ENCODE data around the gene HSP90AB1. TPM values are rescaled to one million over a fixed set of nuclear protein-coding genes. Genes with fewer than 3 reads are reported as not detected.

HSP90AB1 gene
- 1,225 TPM for polyA plus RNA-seq (2012; ENCODE audit: insufficient read depth, insufficient read length)

DNA sequence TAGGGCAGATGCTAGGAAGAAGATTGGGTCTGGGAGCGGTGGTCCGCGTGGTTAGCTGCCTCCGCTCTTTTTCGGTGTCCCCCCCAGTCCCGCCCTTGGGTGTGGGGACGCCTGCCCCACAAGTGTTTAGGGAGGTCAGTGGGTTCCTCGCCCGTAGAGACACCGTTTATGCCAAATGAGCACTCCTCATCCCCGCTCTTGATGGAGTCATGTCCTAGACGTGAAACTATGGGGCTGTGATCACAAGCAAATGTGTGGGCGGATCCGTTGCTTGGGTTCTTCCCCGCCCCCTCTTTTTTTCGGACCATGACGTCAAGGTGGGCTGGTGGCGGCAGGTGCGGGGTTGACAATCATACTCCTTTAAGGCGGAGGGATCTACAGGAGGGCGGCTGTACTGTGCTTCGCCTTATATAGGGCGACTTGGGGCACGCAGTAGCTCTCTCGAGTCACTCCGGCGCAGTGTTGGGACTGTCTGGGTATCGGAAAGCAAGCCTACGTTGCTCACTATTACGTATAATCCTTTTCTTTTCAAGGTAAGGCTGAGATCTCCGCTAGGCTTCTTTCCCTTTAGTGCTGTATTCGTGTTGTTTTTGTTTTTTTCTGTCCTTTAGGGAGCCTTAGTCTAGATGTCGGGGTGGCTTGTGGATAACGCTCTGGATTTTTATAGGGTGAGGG is at the start of gene HSP90AB1:
Gene HSP90AB1, plus strand, starts transcription at position 439 of the 675 bp plus-strand sequence. CDS start 1,529 bp downstream, outside the sequence.
- peak within 1 kb of the TSS; percentile 100 for H3K4me3 ChIP-seq (ENCODE audit: low read length)
- DNase-seq (ENCODE audit: low read depth, low spot score): peak; percentile 99

DNA sequence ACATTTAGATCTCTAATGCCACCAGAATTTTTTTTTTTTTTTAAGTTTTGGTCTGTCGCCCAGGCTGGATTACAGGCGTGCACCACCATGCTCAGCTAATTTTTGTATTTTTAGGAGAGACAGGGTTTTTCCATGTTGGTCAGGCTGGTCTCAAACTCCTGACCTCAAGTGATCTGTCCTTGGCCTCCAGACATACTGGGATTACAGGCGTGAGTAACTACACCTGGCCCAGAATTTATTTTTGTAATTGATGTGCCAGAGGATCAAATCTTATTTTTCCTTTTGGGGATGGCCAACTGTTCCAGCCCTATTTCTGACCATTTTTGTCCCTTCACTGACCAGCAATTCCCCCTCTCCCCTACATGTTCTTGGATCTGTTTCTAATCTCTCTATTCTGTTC is 48.2 kb upstream of the HSP90AB1 start:
- H3K4me3 ChIP-seq (ENCODE audit: low read length): no peak overlapping the region
- DNase-seq (ENCODE audit: low read depth, low spot score): no peak

DNA sequence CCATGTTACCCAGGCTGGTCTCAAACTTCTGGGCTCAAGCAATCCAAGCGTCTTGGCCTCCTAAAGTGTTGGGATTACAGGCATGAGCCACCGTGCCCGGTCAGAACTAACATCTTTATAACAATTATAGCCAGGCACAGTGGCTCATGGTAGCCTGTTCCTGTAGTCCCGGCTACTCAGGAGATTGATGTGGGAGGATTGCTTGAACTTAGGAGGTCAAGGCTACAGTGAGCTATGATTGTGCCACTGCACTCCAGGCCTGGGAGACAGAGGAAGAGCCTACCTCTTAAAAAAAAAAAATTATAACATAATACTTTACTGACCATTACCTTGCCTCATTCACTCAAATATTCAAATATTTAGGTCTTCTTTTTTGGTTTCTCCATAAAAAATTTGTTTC is 47.0 kb upstream of the HSP90AB1 start:
- no peak overlapping the region for H3K4me3 ChIP-seq (ENCODE audit: low read length)
- no peak for DNase-seq (ENCODE audit: low read depth, low spot score)

DNA sequence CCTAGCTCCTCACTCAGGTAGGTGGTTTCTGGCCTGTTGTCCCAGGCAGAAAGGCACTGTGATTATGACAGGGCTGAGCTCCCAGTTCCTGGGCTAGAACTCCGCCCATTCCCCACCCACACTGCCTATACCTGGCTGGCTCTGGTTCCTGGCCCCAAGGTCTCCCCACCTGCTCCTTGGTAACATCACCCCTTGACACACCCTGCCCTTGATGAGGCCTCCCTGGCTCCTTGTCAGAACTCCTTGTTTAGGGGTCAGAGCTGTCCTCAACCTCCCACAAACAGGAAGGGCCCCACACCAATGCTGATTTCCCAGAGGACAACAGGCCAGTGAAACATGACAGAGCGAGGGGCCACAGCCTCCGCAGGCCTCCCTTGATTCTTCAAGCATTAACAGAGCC is 45.7 kb upstream of the HSP90AB1 start:
- no peak overlapping the region for H3K4me3 ChIP-seq (ENCODE audit: low read length)
- no peak for DNase-seq (ENCODE audit: low read depth, low spot score)

DNA sequence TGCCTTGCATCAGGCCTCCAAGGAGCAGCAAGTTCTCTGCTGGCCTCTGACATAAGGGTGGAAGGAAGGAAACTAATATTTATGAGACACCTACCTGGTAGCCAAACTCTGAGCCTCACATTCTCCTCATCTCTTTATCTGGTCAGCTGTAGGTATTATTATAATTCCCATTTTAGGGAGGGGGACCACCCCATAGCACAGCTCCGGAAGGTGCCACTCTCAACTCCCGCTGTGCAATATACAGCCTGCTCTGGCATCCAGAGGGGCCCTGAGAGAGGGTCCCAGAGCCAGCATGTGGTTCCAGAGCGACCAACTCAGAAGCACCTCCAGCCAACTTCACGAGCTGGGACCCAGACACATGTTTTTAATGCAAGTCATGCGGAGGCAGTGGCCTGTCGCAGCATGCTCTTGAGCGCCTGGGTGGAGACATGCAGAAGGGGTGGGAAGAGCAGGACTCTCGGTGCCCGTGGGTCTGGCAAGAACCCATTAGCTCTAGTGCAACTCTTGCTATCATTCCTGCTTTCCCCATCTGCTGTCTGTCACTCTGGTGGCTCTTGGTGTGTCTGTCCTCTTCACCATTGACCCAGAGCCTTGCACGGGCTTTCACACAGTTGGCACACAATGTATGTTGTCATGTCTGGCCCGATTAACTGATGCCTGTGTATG is 45.1 kb upstream of the HSP90AB1 start:
- H3K4me3 ChIP-seq (ENCODE audit: low read length): no peak overlapping the region
- DNase-seq (ENCODE audit: low read depth, low spot score): no peak

DNA sequence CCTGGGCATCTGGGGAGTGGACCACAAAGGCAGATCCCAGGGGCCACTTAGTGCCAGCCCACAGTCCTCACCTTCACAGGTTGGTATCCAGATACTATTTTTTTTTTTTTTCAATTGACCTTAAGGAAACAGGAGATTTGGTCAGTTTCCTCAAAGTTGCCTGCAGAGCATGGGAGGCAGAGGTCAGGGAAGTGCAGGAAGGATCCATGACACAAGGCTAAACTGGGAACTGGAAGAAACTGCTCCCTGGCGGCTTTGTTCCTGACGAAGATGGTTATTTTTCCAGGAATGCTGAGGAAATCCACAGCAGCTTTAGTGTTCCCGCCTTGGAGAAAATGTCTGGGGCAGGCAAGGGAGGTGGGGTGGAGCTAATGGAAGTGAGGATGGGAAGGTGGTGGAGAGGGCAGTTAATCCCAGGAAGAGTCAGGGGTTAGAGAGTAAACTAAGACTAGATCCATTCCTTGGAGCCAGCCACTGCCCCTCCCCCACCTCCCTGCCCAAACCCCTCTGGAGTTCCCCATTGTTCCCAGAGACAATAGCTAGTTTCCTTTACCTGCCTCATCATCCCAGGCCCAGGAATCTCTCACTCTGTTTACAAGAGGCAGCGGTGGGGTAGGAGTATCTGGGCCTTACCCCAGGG is 44.4 kb upstream of the HSP90AB1 start:
- DNase-seq (ENCODE audit: low read depth, low spot score): no peak
- no peak overlapping the region for H3K4me3 ChIP-seq (ENCODE audit: low read length)

DNA sequence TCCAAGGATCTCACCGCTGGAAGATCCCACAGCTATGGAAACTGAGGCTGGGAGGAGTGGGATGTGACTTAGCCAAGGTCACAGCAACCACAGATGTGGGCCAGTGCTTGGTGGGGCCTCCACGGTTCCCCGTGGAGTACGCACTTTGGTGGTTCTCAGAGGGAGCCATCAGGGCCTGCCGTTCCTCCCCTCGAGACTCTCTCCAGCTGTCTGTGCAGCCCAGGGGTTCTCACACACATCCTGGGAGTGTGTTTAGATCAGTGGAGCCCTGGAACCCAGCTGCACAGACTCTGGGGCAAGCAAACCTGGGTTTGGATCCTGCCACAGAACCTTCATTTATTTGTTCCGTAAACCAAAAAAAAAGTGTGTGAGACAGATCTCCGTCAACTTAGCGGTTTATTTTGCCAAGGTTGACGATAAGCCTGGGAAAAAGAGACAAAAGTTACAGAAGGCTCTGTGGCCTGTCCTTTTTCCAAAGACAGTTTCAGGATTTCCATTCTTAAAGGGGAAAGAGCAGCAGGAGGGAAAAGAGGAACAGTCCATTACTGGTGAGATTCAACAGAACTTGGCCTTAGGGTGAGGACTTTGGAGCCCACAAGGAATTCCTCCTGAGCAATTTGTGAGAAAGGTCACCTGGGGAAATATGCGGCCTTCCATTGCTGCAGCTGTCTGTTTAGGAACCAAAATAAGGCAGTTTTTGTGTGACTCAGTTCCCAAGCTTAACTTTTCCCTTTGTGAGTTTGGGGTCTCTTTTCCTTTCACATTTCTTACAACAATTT is 43.7 kb upstream of the HSP90AB1 start:
- no peak overlapping the region for H3K4me3 ChIP-seq (ENCODE audit: low read length)
- no peak for DNase-seq (ENCODE audit: low read depth, low spot score)

DNA sequence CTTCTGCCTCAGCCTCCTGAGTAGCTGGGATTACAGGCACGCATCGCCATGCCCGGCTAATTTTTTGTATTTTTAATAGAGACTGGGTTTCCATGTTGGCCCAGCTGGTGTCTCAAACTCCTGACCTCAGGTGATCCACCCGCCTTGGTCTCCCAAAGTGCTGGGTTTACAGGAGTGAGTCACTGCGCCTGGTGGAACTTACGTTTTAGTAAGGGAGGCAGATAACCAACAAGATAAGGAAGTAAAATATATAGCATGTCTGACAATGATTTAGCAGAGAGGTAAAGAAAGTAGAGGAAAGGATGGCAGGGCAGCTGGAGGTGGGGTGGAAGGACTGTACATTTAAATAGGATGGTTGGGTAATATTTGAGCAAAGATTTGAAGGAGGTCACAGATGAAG is 42.9 kb upstream of the HSP90AB1 start:
- H3K4me3 ChIP-seq (ENCODE audit: low read length): no peak overlapping the region
- no peak for DNase-seq (ENCODE audit: low read depth, low spot score)

DNA sequence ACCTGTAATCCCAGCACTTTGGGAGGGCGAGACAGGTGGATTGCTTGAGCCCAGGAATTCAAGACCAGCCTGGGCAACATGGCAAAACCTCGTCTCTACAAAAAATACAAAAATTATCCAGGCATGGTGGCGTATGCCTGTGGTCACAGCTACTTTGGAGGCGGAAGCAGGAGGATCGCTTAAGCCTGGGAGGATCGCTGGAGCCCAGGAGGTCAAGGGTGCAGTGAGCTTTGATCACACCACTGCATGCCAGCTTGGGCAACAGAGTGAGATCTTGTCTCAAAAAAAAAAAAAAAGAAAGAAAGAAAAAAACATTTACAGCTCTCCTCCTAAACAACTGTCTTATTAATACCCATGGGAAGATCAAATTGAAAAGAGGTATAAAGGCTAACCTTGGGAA is 38.9 kb upstream of the HSP90AB1 start:
- no peak for DNase-seq (ENCODE audit: low read depth, low spot score)
- H3K4me3 ChIP-seq (ENCODE audit: low read length): no peak overlapping the region

DNA sequence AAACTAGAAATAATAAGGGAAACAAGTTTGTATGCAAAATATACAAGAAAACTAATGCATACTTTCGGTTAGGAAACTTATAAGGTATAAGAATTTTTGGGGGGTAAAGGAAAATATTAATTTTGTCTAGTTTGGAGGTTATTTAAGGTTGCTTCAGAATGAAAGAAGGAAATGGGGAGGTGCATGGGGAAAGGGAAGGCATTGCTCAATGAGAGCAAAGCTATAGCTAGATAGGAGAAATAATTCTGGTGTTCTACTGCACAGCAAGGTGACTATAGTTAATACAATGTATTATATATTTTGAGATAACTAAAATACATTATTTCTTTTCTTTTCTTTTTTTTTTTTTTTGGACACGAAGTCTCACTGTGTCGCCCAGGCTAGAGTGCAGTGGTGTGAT is 35.6 kb upstream of the HSP90AB1 start:
- no peak for DNase-seq (ENCODE audit: low read depth, low spot score)
- H3K4me3 ChIP-seq (ENCODE audit: low read length): no peak overlapping the region

DNA sequence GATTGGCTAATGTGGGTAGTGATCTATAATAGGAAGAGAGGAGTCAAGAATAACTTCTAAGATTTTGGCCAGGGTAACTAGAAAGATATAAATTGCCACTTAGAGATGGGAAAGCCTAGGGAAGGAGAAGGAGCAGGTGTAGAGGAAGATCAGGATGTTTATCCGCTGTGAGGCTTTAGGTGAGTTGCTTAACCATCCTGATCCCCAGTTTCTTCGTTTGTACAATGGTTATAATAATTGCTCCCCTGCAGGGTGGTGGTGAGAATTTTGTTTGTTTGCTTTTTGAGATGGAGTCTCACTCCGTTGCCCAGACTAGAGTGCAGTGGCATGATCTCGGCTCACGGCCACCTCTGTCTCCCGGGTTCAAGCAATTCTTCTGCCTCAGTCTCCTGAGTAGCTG is 32.6 kb upstream of the HSP90AB1 start:
- H3K4me3 ChIP-seq (ENCODE audit: low read length): no peak overlapping the region
- DNase-seq (ENCODE audit: low read depth, low spot score): no peak

DNA sequence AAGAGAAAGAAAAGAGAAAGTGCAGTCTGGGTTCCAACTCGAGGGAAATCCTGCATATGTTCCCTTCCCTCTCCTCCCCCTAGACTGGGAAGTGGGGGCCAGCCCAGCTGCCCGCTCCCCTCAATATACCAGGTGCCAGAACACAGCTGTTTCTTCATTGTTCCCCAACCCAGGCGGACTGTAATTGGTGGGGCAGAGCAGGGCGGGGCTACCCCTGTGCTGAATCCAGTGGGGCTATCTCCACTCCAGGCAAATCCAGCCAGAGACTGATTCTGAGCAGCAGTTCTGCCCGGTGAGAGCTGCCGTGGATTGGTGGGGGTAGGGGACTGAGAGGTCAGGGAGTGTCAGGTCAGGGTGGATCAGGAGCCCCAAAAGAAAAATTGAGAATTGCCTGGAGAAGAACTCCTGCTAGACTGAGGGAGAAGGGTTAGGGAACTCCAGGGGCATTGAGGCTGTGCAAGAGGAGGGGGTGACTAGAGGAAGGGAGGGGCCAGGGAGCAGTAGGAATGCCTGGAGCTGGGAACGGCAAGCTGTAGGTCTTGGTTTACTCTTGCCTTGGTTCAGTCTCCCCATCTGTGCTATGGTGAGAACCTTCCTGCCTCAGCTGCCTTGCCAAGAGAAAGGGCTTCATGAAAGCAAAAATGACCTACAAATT is 30.1 kb upstream of the HSP90AB1 start, which contains the start of gene MYMX:
Gene MYMX, plus strand, starts transcription at position 250 of the 655 bp plus-strand sequence. CDS start 546 bp downstream, outside the sequence.
- no peak for DNase-seq (ENCODE audit: low read depth, low spot score)
- no peak within 1 kb of the TSS for H3K4me3 ChIP-seq (ENCODE audit: low read length)

DNA sequence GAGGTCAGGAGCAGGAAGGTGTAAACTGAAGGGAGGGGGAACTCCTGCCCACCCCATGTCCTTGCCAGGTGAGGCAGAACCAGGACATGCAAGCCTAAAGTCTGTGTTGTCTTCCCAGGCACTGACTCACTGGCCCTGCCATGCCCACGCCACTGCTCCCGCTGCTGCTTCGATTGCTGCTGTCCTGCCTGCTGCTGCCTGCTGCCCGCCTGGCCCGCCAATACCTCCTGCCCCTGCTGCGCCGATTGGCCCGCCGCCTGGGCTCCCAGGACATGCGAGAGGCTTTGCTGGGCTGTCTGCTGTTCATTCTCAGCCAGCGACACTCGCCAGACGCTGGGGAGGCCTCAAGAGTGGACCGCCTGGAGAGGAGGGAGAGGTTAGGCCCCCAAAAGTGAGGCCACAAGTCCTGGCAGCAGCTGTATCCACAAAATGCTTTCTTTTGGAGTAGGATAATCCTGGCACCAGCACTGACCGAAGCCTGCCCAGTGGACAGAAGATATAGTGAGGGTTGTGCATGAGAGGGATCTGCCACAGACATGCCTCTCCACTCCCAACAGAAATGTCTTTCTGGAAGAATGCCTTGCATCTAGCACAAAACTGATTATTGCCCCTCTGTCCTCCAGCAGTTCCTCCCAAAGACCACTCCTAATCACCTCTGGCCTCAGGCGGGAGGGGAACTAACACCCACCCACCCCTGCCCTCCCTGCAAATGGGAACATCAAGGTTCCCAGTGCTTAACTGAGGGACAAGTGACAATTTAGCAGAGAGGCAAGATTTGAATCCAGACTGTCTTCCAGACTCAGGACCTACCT is 29.4 kb upstream of the HSP90AB1 start:
- DNase-seq (ENCODE audit: low read depth, low spot score): no peak
- H3K4me3 ChIP-seq (ENCODE audit: low read length): no peak overlapping the region

DNA sequence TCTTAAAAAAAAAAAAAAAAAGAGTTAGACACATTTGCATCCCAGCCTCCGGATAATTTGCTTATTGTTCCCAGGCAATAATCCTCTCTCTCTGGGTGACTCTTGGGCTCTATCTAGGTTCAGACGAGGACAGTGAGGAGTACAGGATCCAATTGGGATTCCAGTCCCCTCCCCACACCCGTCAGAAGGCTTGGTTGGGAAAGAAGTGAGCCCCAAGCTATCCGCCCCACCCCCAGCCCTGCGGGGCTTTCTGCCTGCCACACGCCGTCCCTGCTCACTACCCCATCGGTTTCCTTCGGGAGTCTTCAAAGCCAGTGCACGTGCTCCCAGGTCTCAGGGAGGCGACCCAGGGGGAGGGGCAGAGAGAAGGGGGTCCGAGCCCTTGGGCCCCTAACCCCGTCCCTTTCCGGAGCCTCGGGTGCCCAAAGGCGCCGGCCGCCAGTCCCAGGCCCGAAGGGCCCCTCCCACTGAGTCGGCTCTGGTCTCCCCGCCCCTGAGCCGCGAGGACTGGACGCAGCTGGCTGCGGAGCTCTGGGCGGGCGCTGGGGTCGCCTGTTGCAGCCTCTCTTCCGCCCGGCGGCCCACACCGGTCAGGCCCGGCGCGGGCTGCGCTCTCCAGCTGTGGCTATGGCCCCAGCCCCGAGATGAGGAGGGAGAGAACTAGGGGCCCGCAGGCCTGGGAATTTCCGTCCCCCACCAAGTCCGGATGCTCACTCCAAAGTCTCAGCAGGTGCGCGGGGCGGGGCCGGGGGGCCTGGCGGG is 27.7 kb upstream of the HSP90AB1 start:
- peak overlapping the region; percentile 37 for H3K4me3 ChIP-seq (ENCODE audit: low read length)
- DNase-seq (ENCODE audit: low read depth, low spot score): no peak

DNA sequence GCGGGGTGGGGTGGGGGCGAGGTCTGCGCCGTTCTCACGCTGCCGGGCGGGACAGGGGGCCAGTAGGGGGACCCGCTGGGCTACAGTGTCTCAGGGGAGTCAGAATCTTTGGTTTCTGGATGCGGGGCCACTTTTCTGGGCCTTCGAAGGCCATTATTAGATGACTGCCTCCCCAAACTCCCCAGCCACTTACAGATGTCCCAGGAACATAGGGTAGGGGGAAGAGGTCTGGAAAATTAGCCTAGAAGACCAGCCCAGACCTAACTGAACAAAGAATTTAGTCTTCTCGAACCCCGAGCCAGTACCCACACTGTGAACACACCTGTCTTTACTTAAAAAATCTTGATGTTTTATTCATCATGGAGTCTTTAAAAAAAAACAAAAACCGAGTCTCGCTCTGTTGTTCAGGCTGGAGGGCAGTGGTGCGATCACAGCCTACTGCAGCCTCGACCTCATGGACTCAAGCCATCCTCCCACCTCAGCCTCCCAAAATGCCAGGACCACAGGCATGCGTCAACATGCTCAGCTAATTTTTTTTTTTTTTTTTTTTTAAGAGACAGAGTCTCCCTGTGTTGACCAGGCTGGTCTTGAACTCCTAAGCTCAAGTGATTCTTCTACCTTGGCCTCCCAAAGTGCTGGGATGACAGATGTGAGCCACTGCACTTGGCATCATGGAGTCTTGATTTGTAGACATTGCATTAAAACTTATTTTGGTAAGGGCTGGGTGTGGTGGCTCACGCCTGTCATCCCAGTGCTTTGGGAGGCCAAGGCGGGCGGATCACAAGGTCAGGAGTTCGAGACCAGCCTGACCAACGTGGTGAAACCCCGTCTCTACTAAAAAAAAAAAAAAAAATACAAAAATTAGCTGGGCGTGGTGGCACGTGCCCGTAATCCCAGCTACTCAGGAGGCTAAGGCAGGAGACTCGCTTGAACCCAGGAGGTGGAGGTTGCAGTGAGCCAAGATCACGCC is 26.8 kb upstream of the HSP90AB1 start:
- no peak overlapping the region; the same call in 1 of the 2 replicates for H3K4me3 ChIP-seq (ENCODE audit: low read length)
- no peak for DNase-seq (ENCODE audit: low read depth, low spot score)

DNA sequence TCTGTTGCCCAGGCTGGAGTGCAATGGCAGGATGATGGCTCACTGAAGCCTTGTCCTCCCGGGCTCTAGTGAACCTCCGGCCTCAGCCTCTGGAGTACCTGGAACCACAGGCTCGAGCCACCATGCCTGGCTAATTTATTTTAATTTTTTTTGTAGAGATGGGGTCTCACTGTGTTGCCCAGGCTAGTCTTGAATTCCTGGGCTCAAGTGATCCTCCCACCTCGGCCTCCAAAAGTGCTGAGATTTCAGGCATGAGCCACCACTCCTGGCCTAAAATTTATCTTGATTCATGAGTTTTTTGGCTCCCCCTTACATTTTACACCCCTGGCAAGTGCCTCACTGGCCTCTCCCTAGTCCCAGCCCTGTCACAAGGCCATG is 26.0 kb upstream of the HSP90AB1 start:
- H3K4me3 ChIP-seq (ENCODE audit: low read length): no peak overlapping the region
- DNase-seq (ENCODE audit: low read depth, low spot score): no peak
